ENCODE results near the gene PHKG1. TPM values are rescaled to one million over a fixed set of nuclear protein-coding genes. Genes with fewer than 3 reads are reported as not detected.

Gene PHKG1
- total and polyA plus RNA-seq, 2 of the 8 experiments (the other 6 are each of a cell fraction or from before 2014, with no cell fraction given): 0.03 to 0.61 TPM

- Histone ChIP-seq H4K5ac (ENCODE audit: insufficient read length, low read depth, low read length) (no peak overlapping the region), H3K23ac (ENCODE audit: insufficient read length) (no peak overlapping the region), H3K36me3 (ENCODE audit: control insufficient read depth in 2 of 4, insufficient read depth in 4 of 4, low read length in 3 of 4) (no peaks in the 10 kb centered on the region), H3K9ac (replicated peaks in 1 of 4; ENCODE audit: extremely low read depth in 1 of 4, low read depth in 3 of 4, low read length in 3 of 4) (no peak overlapping the region), H3K27me3 (replicated peaks in 1 of 4; ENCODE audit: control insufficient read depth in 3 of 4, extremely low read depth in 1 of 4, insufficient read depth in 3 of 4, low read length in 3 of 4) (no peaks in the 10 kb centered on the region), H3K4me2 (ENCODE audit: insufficient read depth in 1 of 2, low read depth in 2 of 2, low read length in 2 of 2) (no peak overlapping the region), H2BK5ac (ENCODE audit: low read depth, low read length) (no peak overlapping the region), H4K20me1 (replicated peaks in 1 of 2; ENCODE audit: control insufficient read depth in 1 of 2, insufficient read depth in 2 of 2, low read length in 2 of 2) (no peaks in the 10 kb centered on the region), H2BK20ac (ENCODE audit: low read length) (no peak overlapping the region), H2AFZ (ENCODE audit: low read length) (no peak overlapping the region), H2BK120ac (replicated peaks; ENCODE audit: low read depth, low read length) (no peak overlapping the region), H3K4me1 (replicated peaks in 1 of 4; ENCODE audit: control insufficient read depth in 3 of 4, insufficient read depth in 4 of 4, low read length in 3 of 4) (no peaks in the 10 kb centered on the region), H3K4ac (replicated peaks; ENCODE audit: insufficient read length, low read depth, low read length) (no peak overlapping the region), H2AK5ac (ENCODE audit: low read depth, low read length) (no peak overlapping the region), H4K8ac (ENCODE audit: extremely low read depth, insufficient read depth, low read length) (no peak overlapping the region), H3K79me2 (ENCODE audit: control insufficient read depth in 1 of 2, insufficient read depth in 2 of 2, low read length in 2 of 2) (no peaks in the 10 kb centered on the region), H3K79me1 (ENCODE audit: low read depth, low read length) (no peaks in the 10 kb centered on the region), H3K18ac (ENCODE audit: extremely low read depth, low read length) (no peak overlapping the region), H3K14ac (ENCODE audit: insufficient read length) (no peak overlapping the region), H3K27ac (ENCODE audit: low read depth, low read length) (no peak overlapping the region), H2BK15ac (ENCODE audit: low read length) (no peak overlapping the region), H3K56ac (replicated peaks; ENCODE audit: insufficient read length, low read depth, low read length) (no peak overlapping the region), H3K23me2 (ENCODE audit: low read depth, low read length) (no peaks in the 10 kb centered on the region), H3K4me3 (ENCODE audit: extremely low read depth in 1 of 4, insufficient read depth in 2 of 4, low read depth in 3 of 4, low read length in 4 of 4) (no peak overlapping the region), H2BK12ac (ENCODE audit: low read depth, low read length) (no peak overlapping the region), H3K9me3 (ENCODE audit: insufficient read depth in 2 of 2, low read depth in 1 of 2, low read length in 1 of 2) (peaks cover 33 to 73% of the 10 kb centered on the region in 2 experiments), H4K91ac (replicated peaks; ENCODE audit: insufficient read length, low read length) (no peak overlapping the region)
- WGBS, 2 experiments (ENCODE audit: extremely low coverage in 1 of 2, insufficient coverage in 1 of 2, insufficient read length in 1 of 2, insufficient replicate concordance in 2 of 2, low coverage in 1 of 2, low lambda C conversion rate in 2 of 2, missing lambda C conversion rate in 1 of 2): 68% methylated on average over 8 of the region's 8 CpGs; no CpG with 5 or more reads in 1 of the 2 experiments
- ChIA-PET CTCF (ENCODE audit: partially characterized antibody) (no interaction called here), POLR2A (ENCODE audit: partially characterized antibody) (no interaction called here)
- FAIRE-seq: no peak
- DNase-seq (ENCODE audit: low read depth in 1 of 2, low spot score in 2 of 2): no peak
- TF ChIP-seq CHD1 (IDR thresholded peaks at IDR 0.05; ENCODE audit: low read depth, low read length) (no peak), CTBP2 (IDR thresholded peaks at IDR 0.05; ENCODE audit: borderline replicate concordance, insufficient read depth, insufficient read length, low read length) (no peak), TEAD4 (IDR thresholded peaks at IDR 0.05; ENCODE audit: low read depth, low read length) (no peak), NRF1 (IDR thresholded peaks at IDR 0.05; ENCODE audit: low read depth, low read length) (no peak), EZH2 (IDR thresholded peaks at IDR 0.05; ENCODE audit: low read depth, low read length, severe bottlenecking) (no peak), BCL11A (IDR thresholded peaks at IDR 0.05; ENCODE audit: low read depth in 2 of 2, low read length in 2 of 2) (no peak), ASH2L (IDR thresholded peaks at IDR 0.05; ENCODE audit: low read length) (no peak), RAD21 (IDR thresholded peaks at IDR 0.05 in 1 of 2, conservative IDR thresholded peaks at IDR 0.05 in 1 of 2; ENCODE audit: low read depth in 2 of 2, low read length in 2 of 2) (no peak), KDM4A (IDR thresholded peaks at IDR 0.05; ENCODE audit: low read depth, low read length, severe bottlenecking) (no peak), KDM1A (IDR thresholded peaks at IDR 0.05; ENCODE audit: borderline replicate concordance, low read length) (no peak), NANOG (IDR thresholded peaks at IDR 0.05; ENCODE audit: insufficient read depth, low read depth, low read length, poor library complexity, severe bottlenecking) (no peak), POLR2AphosphoS5 (IDR thresholded peaks at IDR 0.05; ENCODE audit: low read depth, low read length) (no peak), SUZ12 (IDR thresholded peaks at IDR 0.05; ENCODE audit: low read length) (no peak), CBX5 (IDR thresholded peaks at IDR 0.05; ENCODE audit: low read depth, low read length) (no peak)
Measured at GRCh38 chr7:56125831-56126230, 33.1 kb upstream of the PHKG1 start.

Data from H1 (cell line).